ES-I3 (cell line): ENCODE measurements around the gene ACOT9.

Source experiments
- H3K36me3 ChIP-seq: 2 replicates; pipeline ENCODE4 v1.6.1; 2013; ENCODE audit warnings: mild to moderate bottlenecking, low read length, control low read depth, moderate library complexity; ENCODE audit not compliant: insufficient read depth
- H3K4me1 ChIP-seq: 2 replicates; pipeline ENCODE4 v1.6.1; 2013; ENCODE audit warnings: mild to moderate bottlenecking, control low read depth, low read length; ENCODE audit not compliant: insufficient read depth
- H3K9ac ChIP-seq: 2 replicates; pipeline ENCODE4 v1.6.1; 2013; ENCODE audit warnings: low read depth, mild to moderate bottlenecking, low read length, moderate library complexity
- H3K9me3 ChIP-seq: 2 replicates; pipeline ENCODE4 v1.6.1; 2013; ENCODE audit warnings: mild to moderate bottlenecking, low read length, moderate library complexity; ENCODE audit not compliant: control insufficient read depth, insufficient read depth

Gene ACOT9, protein sequence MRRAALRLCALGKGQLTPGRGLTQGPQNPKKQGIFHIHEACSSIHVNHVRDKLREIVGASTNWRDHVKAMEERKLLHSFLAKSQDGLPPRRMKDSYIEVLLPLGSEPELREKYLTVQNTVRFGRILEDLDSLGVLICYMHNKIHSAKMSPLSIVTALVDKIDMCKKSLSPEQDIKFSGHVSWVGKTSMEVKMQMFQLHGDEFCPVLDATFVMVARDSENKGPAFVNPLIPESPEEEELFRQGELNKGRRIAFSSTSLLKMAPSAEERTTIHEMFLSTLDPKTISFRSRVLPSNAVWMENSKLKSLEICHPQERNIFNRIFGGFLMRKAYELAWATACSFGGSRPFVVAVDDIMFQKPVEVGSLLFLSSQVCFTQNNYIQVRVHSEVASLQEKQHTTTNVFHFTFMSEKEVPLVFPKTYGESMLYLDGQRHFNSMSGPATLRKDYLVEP

DNA sequence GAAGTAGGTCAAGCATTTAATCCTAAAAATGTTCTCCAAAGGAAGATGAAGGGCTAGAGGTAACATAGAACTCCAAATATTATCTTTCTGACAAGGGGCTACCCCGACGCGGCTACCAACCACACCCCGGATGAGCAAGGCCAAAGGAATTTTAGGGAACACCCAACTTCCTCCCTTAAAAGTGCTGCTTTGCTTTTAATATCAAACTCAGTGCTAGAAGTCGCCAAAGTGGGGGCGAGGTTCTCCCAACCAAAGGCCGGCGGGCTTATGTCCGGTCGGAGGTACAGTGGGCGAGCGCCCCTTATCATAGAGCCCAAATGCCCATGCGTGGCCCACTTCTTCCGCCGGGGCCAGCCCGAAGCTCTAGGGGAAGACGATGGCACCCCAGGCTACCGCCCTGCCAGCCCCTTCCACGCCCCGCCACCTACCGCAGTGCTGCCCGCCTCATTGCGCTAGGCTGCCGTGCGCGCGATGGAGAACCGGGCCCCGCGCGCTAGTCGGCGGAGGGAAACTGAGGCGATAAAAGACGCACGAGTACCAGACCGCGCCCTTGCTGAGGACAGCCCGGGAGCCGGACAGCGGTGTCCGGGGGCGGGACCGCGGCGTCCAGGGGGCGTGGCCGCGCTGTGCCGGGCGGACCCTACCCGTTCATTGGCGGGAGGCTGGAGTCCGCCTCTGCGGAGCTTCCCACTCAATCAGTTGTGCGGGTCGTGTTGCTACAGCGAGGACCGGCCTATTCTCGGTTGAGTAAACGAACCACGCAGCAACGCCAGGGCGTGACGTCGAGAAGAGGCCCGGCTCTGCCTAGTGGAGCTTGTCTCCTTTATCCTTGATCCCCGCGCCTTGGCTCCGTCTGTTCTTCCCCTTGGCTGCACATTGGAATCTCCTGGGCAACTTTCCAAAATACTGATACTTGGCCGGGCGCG lies at the start of gene ACOT9:
Gene ACOT9 (minus strand): TSS at position 580 of the 926 bp plus-strand sequence. CDS start 132 bp downstream, at position 448.
- Histone ChIP-seq H3K9me3 (no peaks in the 10 kb centered on the region), H3K36me3 (no peaks in the 10 kb centered on the region), H3K4me1 (peaks cover 6% of the 10 kb centered on the region; the same call in 1 of the 2 replicates), H3K9ac (peak within 1 kb of the TSS; percentile 84)

DNA sequence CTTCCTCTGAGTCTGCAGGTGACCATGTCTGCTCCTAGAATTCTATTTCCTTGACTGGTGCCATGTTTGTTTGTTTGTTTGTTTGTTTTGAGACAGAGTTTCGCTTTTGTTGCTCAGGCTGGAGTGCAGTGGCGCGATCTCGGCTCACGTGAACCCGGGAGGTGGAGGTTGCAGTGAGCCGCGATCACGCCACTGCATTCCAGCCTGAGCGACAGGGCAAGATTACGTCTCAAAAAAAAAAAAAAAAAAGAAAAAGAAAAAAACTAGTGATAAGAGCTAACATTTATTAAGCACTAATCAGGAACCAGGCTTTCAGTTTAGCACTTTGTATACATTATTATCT lies 47.0 kb upstream of the ACOT9 start:
- Histone ChIP-seq H3K4me1 (peaks cover 8% of the 10 kb centered on the region), H3K9ac (no peak overlapping the region), H3K36me3 (peaks cover 3% of the 10 kb centered on the region; the same call in 1 of the 2 replicates), H3K9me3 (no peaks in the 10 kb centered on the region)

DNA sequence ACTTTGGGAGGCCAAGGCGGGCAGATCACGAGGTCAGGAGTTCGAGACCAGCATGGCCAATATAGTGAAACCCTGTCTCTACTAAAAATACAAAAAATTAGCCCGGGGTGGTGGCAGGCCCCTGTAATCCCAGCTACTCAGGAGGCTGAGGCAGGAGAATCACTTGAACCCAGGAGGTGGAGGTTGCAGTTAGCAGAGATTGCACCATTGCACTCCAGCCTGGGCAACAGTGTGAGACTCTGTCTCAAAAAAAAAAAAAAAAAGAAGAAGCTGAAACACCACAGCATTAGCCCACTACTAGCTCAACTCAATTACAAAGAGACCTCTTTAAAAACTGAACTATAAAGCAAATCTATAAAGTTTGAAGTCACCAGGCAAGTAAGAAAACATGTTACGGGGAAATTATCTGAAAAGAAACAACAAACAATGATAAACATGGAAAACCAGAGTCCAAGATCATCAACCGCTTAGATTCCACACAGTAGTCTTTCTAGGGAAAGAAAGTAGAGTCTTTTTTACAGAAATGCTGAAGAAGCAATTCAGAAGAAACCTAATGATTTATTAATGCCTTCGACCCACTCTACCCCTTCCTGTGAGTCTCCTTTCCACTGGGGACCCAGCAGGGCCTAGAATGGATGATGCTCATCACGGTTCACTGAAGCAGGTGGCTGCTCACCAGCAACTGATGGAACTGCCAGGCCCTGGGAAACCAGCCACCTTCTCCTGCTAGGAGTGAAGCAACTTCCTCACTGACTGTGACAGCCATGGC lies 46.5 kb upstream of the ACOT9 start:
- Histone ChIP-seq H3K36me3 (peaks cover 3% of the 10 kb centered on the region; the same call in 1 of the 2 replicates), H3K9me3 (no peaks in the 10 kb centered on the region), H3K9ac (no peak overlapping the region), H3K4me1 (peaks cover 6% of the 10 kb centered on the region; the same call in 1 of the 2 replicates)

GRCh38 chrX:23788946-23789345 lies 45.9 kb upstream of the ACOT9 start:
- Histone ChIP-seq H3K9ac (no peak overlapping the region), H3K36me3 (peaks cover 3% of the 10 kb centered on the region; the same call in 1 of the 2 replicates), H3K9me3 (no peaks in the 10 kb centered on the region), H3K4me1 (peaks cover 6% of the 10 kb centered on the region; the same call in 1 of the 2 replicates)

DNA sequence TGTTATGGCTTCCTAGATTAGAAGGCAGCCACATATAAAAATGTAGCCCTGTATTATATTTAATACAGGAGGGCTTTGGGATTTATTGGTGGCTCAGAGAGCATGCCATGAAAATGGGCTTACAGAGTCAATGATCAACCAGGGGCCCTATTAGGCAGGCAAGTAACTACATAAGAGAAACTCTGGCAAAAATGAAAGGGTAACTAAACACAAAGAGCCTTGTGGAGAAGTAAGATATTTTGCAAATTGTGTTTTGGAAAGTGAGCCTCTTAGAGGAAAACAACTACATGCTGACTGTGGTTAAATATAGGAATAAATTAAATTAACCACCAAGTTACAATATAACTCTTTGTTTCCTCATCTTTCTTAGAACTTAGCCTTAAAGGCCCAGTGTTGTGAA lies 45.4 kb upstream of the ACOT9 start:
- H3K9ac ChIP-seq = no peak overlapping the region
- H3K9me3 ChIP-seq = no peaks in the 10 kb centered on the region

DNA sequence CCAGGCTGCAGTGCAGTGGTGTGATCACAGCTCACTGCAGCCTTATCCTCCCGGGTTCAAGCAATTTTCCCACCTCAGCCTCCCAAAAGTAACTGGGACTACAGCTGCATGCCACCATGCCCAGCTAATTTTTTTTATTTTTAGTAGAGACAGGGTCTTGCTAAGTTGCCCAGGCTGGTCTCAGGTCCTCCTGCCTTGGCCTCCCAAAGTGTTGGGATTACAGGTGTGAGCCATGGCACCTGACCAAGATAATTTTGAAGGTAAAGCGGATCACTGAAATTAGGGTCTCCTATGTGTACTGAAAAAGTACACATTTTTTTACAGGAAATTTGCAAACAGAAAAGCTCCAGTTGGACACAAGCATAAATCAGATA lies 44.7 kb upstream of the ACOT9 start:
- H3K36me3 ChIP-seq = peaks cover 3% of the 10 kb centered on the region; the same call in 1 of the 2 replicates
- no peaks in the 10 kb centered on the region for H3K4me1 ChIP-seq
- H3K9ac ChIP-seq = no peak overlapping the region
- no peaks in the 10 kb centered on the region for H3K9me3 ChIP-seq

More for the DNA sequence above, 45.4 kb upstream of the ACOT9 start:
- Histone ChIP-seq H3K4me1 (peaks cover 6% of the 10 kb centered on the region; the same call in 1 of the 2 replicates), H3K36me3 (peaks cover 3% of the 10 kb centered on the region; the same call in 1 of the 2 replicates)

DNA sequence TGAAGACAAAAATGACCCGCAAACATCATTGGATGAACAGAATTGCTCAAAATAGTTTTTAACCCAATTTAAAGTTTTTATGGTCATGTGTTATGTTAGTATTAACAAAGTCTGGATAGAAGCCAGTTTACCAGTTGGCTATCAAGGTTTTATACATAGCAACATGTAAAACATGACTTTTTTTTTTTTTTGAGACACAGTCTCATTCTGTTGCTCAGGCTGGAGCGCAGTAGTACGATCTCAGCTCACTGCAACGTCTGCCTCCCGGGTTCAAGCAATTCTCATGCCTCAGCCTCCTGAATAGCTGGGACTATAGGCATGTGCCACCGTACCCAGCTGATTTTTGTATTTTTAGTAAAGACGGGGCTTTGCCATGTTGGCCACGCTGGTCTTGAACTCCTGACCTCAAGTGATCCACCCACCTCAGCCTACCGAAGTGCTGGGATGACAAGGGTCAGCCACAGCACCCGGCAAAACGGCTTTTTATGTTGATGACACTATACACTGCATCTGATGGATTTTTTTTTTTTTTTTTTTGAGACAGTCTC lies 43.3 kb upstream of the ACOT9 start:
- Histone ChIP-seq H3K36me3 (peaks cover 3% of the 10 kb centered on the region; the same call in 1 of the 2 replicates), H3K9me3 (no peaks in the 10 kb centered on the region), H3K4me1 (peaks cover 7% of the 10 kb centered on the region), H3K9ac (no peak overlapping the region)

DNA sequence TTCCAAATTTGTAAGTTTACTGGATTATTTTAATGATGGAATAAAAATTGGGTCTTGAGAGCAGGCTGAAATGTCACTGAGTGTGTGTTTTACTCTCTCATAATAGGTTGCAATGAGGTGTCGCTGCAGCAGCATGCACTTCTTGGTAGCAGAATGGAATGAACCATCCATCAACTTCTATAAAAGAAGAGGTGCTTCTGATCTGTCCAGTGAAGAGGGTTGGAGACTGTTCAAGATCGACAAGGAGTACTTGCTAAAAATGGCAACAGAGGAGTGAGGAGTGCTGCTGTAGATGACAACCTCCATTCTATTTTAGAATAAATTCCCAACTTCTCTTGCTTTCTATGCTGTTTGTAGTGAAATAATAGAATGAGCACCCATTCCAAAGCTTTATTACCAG lies 42.5 kb upstream of the ACOT9 start:
- peaks cover 3% of the 10 kb centered on the region; the same call in 1 of the 2 replicates for H3K36me3 ChIP-seq

DNA sequence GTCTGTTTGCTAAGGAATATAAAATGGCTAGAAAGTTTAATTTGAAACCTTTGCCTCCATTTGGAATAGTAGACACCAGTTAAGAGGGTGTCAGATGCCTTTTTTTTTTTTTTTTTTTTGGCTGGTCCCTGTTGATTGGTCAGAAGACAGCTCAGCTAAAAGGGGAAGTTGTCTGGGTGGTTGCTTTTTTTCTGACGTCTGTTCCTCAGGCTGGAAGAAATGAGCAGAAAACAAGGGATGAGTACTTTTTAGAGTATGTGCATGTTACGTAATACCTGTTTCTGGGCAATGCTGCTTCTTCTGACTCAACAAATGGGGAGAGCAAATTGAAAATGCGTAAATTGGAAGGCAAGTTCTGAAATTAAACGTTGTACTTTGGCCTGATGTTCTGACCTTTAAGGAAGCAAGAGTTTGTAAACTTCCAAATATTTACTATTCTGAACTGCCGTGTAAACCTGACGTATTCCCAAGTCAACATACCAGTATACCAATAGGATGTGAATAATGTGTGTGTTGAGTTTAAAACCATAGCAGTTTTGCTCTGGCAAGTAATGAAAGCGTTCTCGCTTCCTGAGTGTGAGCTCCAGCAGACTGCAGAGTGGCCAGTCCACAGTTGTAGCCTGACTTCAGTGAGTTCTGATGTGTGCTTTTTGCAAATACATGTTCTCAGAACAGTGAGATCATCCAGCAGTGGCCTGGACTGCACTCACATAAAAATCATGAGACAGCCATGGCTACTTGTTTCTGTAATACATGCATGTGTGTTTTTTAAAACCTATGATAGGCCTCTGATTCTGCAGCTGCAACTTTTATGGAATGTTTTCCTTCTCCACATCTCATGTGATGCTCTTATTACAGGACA lies 41.6 kb upstream of the ACOT9 start:
- no peaks in the 10 kb centered on the region for H3K9me3 ChIP-seq
- H3K9ac ChIP-seq = peak overlapping the region; percentile 95; the same call in 1 of the 2 replicates
- H3K4me1 ChIP-seq = peaks cover 11% of the 10 kb centered on the region
- H3K36me3 ChIP-seq = peaks cover 3% of the 10 kb centered on the region; the same call in 1 of the 2 replicates

More for the DNA sequence above, 42.5 kb upstream of the ACOT9 start:
- H3K9me3 ChIP-seq = no peaks in the 10 kb centered on the region
- H3K4me1 ChIP-seq = peaks cover 11% of the 10 kb centered on the region
- no peak overlapping the region for H3K9ac ChIP-seq

DNA sequence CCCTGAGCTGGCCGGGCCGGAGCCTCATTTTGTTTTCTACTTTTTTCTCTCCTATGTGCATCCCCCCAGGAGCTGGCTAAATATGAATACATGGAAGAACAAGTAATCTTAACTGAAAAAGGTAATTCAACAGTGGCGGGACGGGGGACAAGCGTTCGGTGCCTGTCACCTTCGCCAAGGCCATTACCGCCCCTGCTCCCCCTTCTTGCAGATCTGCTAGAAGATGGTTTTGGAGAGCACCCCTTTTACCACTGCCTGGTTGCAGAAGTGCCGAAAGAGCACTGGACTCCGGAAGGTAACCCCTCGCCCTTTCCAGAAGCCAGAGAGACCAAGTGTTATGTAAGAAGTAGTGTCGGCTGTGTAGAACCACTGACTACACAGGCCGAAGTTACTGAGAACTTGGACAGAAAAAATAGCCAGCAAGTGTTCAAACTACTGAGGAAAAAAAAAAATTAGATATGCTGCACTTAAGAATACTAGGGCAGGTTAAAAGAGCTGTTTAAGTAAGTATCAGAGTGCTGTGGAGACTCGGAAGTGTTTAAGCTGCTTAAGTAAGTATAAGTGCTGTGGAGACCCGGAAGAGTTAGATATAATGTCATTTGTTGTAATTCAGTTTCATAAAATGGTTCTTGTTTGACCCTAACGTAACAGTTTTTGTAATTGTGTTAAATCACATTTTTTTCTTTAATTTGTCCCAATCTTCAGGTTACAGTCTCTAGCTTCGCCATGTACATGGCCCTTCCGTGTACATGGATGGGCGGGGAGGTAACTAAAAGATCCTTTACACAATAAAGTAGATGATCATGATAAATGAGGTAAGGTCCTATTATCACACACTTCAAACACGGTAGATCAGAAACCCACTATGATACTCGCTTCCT lies 40.8 kb upstream of the ACOT9 start:
- Histone ChIP-seq H3K9ac (peak overlapping the region; percentile 95; the same call in 1 of the 2 replicates), H3K4me1 (peaks cover 11% of the 10 kb centered on the region), H3K36me3 (peaks cover 3% of the 10 kb centered on the region; the same call in 1 of the 2 replicates)

GRCh38 chrX:23782863-23783588 lies 40.0 kb upstream of the ACOT9 start, which contains the start of gene SAT1:
SAT1 (plus strand) TSS chrX:23783173; CDS start chrX:23783352, 179 bp downstream.
- H3K36me3 ChIP-seq = peaks cover 3% of the 10 kb centered on the region; the same call in 1 of the 2 replicates

More for the DNA sequence above, 40.8 kb upstream of the ACOT9 start:
- H3K9me3 ChIP-seq = no peaks in the 10 kb centered on the region

More at GRCh38 chrX:23782863-23783588, 40.0 kb upstream of the ACOT9 start, which contains the start of gene SAT1:
- Histone ChIP-seq H3K4me1 (peaks cover 11% of the 10 kb centered on the region), H3K9ac (peak within 1 kb of the TSS; percentile 95), H3K9me3 (no peaks in the 10 kb centered on the region)
